OCI-LY7 (cell line): ENCODE measurements around the gene MAX.

ENCODE experiments used
- EZH2phosphoT487 ChIP-seq: fragments of 200-600 bp; sonication (generic); IDR thresholded peaks from 2 replicates; pipeline ENCODE4 v1.6.1; 2018; ENCODE audit warnings: low read depth, borderline replicate concordance, mild to moderate bottlenecking, mixed run types, antibody characterized with exemption, low read length, moderate library complexity, mixed read lengths
- TF ChIP-seq, protein P1 (sequence below): fragments of 200-600 bp; sonication (generic); conservative IDR thresholded peaks from 2 replicates; pipeline ENCODE4 v1.5.1; 2014; ENCODE audit warnings: mild to moderate bottlenecking, antibody characterized with exemption, low read length, moderate library complexity, mixed read lengths

DNA sequence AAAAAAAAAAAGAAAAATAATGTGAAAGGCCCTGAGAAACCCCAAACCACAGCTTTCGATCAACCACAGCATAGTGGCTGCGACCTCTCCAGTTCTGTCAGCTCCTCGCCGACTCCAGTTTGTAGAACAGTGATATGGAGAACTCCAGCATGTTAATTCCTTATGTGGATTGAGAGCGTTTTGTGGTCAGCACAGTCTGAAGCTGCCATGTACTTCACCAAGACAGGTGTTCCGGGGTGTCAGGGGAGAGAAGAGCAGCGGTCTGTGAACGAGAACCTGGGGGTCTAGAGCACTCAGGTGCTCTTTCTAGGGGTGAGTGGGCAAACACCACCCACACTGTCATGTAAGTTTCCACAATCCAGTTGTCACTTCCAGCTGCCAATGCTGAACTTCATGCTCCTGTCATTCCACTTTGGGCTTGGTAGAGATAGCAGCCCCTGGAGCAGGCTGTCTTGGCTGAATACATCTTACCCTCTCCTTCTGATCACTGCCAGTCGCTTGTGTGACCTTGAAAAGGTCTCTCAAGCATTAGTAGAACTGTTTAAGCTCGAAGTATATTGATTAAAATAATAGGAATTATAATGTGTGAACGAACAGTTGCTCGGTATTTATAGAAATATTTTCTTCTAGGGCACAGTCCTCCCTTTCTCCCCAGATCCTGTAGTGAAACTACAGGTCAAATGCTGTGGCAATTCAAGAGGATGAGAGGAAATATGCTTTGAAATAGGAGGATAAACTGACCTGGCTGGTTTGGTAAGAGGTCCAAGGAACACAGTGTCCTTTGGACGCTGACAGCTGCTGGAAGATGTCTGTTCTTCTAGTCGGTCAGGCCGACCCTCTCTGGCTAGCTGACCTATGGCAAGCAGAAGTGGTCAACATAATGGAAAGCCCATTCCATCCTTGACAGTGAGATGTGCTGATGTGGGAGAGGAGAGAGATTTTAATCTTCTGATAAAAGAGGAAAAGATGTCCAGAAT, 15.7 kb upstream of the MAX start:
- TF ChIP-seq, protein P1, sequence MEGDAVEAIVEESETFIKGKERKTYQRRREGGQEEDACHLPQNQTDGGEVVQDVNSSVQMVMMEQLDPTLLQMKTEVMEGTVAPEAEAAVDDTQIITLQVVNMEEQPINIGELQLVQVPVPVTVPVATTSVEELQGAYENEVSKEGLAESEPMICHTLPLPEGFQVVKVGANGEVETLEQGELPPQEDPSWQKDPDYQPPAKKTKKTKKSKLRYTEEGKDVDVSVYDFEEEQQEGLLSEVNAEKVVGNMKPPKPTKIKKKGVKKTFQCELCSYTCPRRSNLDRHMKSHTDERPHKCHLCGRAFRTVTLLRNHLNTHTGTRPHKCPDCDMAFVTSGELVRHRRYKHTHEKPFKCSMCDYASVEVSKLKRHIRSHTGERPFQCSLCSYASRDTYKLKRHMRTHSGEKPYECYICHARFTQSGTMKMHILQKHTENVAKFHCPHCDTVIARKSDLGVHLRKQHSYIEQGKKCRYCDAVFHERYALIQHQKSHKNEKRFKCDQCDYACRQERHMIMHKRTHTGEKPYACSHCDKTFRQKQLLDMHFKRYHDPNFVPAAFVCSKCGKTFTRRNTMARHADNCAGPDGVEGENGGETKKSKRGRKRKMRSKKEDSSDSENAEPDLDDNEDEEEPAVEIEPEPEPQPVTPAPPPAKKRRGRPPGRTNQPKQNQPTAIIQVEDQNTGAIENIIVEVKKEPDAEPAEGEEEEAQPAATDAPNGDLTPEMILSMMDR, result no peak
- no peak for TF ChIP-seq EZH2phosphoT487
